AG04449 (cell line): ENCODE results near the gene JAM3.

ENCODE experiments used
- CTCF ChIA-PET: fragments of 350-600 bp; formaldehyde crosslinking; extraction: SDS; loops from one replicate; lab custom pipeline; 2021; ENCODE audit warnings: antibody characterized with exemption; lab: Yijun Ruan, JAX
- POLR2A ChIA-PET: fragments of 400-600, 350-600 bp; formaldehyde crosslinking; extraction: SDS; loops from one replicate; lab custom pipeline; 2020; ENCODE audit warnings: antibody characterized with exemption, inconsistent platforms; lab: Yijun Ruan, JAX
- DNase-seq: peaks from one replicate; pipeline ENCODE4 v3.0.0-alpha.2; 2010; ENCODE audit warnings: low read depth, low spot score
- H3K4me3 ChIP-seq: 2 replicates; pipeline ENCODE4 v1.5.1; 2011; ENCODE audit warnings: low read depth, mild to moderate bottlenecking, control low read depth, low read length
- TF ChIP-seq, protein P1 (sequence below): IDR thresholded peaks from one replicate; pipeline ENCODE4 v1.5.1; 2011; ENCODE audit warnings: mild to moderate bottlenecking, moderate library complexity, low read length, control low read depth, inconsistent platforms; ENCODE audit not compliant: insufficient read depth; ENCODE audit errors: missing control alignments

The JAM3 gene

DNA sequence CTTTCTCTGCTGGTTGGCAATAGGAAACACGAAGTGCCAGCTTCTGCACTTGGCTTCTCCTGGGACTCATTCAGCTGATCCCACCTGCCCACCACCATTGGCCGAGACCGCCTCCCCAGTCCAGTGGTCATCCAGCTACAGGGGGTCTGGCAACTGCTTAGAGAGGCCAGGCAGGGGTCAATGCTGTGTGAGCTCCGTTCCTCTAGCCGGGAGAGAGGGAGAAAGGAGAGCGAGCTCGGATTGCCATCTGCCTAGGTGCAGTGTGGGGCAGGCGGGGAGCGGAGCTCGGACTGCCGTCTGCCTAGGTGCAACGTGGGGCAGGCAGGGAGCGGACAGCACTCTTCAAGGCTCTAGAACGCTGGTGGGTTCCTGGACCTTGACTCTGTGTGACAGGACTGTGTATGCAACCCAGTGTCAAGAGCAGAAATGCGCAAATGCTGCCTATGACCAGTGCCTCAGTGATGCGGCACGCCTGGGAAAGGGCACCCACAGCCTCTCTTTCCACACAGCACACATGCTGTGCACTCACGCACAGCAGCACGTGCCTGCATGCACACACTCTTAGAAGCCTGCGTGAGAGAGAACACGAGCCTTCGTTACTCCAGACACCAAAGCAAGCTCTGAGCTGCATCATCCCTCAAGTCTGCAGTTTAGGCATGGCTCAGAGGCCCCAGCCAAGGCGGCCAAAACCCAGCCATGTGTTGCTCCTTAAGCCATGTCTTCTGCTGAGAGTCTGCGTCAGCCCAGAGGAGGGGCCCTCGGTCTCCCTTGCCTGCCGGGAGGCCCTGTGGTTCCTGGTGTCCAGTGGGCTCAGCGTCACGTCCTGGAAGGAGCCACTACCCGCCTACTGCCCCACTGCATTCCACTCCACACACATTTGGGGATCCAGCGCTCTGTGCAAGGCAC, 26.8 kb upstream of the JAM3 start:
- CTCF ChIA-PET: interaction anchor here (1.5 to 7.6 kb wide), 2 partner anchors 10 to 19 kb away, joined by 3 to 85 read pairs; no protein-coding TSS in a partner anchor
- TF ChIP-seq, protein P1, sequence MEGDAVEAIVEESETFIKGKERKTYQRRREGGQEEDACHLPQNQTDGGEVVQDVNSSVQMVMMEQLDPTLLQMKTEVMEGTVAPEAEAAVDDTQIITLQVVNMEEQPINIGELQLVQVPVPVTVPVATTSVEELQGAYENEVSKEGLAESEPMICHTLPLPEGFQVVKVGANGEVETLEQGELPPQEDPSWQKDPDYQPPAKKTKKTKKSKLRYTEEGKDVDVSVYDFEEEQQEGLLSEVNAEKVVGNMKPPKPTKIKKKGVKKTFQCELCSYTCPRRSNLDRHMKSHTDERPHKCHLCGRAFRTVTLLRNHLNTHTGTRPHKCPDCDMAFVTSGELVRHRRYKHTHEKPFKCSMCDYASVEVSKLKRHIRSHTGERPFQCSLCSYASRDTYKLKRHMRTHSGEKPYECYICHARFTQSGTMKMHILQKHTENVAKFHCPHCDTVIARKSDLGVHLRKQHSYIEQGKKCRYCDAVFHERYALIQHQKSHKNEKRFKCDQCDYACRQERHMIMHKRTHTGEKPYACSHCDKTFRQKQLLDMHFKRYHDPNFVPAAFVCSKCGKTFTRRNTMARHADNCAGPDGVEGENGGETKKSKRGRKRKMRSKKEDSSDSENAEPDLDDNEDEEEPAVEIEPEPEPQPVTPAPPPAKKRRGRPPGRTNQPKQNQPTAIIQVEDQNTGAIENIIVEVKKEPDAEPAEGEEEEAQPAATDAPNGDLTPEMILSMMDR: no peak
- POLR2A ChIA-PET: no interaction called here
- no peak overlapping the region for H3K4me3 ChIP-seq
- no peak for DNase-seq

DNA sequence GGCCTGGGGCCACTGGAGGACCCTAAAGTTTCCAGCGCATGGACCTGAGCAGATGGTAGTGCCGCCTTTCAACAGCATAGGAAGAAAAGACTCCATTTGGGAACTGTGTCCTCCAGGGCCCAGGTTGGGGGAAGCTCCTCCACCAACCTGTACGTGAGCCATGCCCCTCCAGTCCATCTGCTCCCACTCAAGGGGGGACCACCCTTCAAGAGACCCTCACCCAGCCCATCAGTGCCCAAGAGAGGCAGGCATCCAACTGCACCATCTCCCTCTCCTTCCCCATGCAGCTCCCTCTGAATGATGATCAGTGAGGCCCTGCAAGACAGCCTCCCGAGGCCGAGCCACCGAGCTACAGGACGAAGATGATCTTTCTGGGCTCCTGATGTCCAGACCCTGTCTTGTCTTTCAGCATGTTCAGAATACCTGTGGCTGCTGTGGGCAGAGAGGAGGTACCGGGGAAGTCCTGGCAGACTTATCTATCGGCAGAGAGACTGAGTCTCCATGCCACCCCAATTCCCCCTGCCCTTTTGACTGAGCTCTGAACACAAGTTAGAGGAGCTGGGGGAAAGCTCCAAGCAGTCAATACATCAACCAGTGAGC, 25.0 kb upstream of the JAM3 start:
- DNase-seq: no peak
- TF ChIP-seq, protein P1: no peak
- ChIA-PET POLR2A (no interaction called here), CTCF (interaction anchor here (0.9 to 7.6 kb wide), 5 partner anchors 8 to 116 kb away, joined by 3 to 85 read pairs (median 3); no protein-coding TSS in a partner anchor)
- H3K4me3 ChIP-seq: no peak overlapping the region

DNA sequence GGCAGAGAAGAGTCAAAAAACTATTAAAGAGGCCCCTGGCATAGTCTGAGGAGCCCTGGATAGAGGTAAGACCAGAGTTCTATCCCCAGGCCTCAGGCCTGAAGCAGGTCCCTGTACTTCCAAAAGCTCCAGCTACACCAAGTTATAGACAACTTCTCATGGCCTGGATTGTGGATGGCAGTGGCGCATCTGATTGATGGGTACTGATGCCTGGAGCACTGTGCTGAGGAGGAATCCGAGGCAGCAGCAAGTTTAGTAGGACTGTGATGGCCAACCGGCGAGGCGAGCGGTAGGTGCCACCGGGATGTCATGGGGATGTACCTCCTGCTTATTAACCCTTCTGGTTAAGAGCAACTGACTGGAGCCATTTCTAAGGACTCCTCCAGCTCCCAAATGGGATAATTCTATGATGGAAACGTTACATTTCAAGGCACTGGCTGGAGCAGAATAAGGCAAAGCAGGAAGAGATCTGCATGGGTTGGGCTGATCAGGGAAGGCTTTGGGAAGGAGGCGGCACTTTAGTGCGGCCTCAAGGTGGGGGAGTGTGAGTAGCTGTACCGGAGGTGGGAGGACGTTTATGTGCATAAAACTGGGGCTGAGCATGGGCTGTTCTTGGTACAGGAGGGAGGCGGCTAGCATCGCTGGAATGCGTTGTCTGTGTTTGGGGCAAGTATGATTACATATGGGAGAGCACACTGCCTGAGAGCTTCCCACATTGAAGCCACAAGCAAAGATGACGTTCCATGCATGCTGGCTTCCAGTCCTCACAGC, 24.2 kb upstream of the JAM3 start:
- H3K4me3 ChIP-seq: no peak overlapping the region
- ChIA-PET CTCF (interaction anchor here (0.9 to 3.8 kb wide), 6 partner anchors 10 to 117 kb away, joined by 3 to 24 read pairs (median 4); no protein-coding TSS in a partner anchor), POLR2A (no interaction called here)
- TF ChIP-seq, protein P1: no peak
- no peak for DNase-seq

DNA sequence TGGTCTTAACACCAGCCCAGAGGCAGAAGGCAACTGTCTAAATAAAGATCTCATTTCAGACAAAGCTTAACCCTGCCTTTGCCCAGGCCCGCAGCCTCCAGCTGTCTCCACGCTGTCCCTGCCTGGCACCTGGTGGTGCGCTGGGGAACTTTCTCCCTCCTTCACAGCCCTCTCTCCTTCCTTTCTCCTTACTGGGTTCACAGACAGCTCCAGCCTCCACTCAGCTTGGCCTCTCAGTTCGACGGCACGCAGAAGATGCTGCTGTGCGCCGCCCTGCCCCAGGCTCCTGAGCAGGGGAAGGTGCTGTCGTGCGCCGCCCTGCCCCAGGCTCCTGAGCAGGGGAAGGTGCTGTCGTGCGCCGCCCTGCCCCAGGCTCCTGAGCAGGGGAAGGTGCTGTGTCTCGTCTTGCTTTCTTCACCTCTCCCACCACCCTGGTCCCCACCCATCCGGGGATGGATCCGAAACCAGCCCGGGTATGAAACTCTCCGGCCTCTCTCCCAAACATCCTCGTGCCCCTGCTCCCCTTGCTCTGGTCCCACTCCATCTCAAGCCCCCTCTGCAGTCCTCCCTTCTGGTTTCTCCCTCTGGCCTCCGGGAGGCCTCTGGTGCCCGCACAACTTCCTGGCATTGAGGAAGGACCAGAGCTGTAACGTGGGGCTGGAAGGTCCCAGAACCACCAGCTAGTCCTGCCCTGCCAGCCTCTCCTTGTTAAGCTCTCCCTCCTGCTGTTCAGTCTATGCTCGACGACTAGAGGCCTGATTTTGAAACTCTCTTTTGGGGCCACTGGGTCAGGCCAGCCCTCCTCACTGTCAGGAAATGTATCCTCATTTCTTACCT, 22.9 kb upstream of the JAM3 start:
- H3K4me3 ChIP-seq: no peak overlapping the region
- TF ChIP-seq, protein P1: peak; percentile 72
- DNase-seq: no peak
- ChIA-PET POLR2A (no interaction called here), CTCF (interaction anchor here (0.9 to 9.6 kb wide), 9 partner anchors 9 to 118 kb away, joined by 3 to 219 read pairs (median 5); no protein-coding TSS in a partner anchor)

DNA sequence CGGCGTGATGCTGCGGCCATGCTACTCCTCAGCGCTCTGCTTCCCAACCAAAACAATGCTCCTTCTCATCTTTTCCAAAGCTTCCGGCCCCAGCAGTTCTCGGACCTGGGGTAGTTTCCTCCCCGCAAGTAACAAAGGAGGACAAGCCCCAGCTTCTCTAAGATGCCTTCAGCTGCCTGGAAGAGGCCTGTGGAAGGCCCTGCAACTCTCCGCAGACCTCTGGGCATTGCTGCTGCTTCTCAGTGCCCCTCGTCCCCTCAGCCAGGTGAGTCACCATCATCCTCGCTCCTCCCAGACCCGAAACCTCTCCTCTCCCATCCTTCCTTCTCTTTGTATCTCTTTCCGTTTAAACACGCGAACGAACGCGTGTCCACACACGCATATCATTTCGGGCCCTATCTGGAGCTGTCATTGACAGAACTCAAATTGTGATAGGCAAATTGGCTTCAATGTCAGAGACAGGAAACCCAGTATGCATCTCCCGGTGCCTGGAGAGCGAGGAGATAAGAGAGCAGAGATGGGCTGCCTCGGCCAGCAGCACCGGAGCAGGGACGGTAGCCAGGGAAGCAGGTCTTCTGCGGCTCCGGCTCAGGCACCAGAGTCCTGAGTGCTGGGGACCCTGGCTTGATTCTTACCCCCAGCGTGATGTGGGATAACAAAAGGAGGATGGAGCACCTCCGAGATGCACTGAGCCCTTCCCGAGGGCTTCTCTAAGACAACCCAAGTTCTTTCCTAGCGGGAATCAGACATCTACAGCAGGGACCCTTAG, 22.0 kb upstream of the JAM3 start:
- no peak for DNase-seq
- TF ChIP-seq, protein P1: no peak
- ChIA-PET CTCF (interaction anchor here (0.9 to 9.6 kb wide), 8 partner anchors 8 to 119 kb away, joined by 3 to 219 read pairs (median 6); partner anchors contain the start of gene JAM3), POLR2A (interaction anchor here (0.8 kb wide), 1 partner anchor 20 kb away, joined by 3 read pairs; no protein-coding TSS in a partner anchor)
- H3K4me3 ChIP-seq: no peak overlapping the region
